Pancreas (tissue), 10 donors: ENCODE data around the gene TGM2. TPM values are rescaled to one million over a fixed set of nuclear protein-coding genes. Genes with fewer than 3 reads are reported as not detected.
A peak's percentile ranks its signal among the peaks of the same experiment; 100 is the strongest.

ENCODE experiments used
- ATAC-seq, 4 donors: fragments of 200-7000 bp; cut with Tn5 transposase; one replicate each; pipeline versions ENCODE4 v1.8.0 to v1.9.1; 2020; ENCODE audit warnings: mild to moderate bottlenecking in 4 of 4, moderate library complexity in 4 of 4
- DNase-seq, 6 donors: peaks; one replicate each; pipeline ENCODE4 v3.0.0-alpha.2; 2020
- FAIRE-seq: peaks from 2 replicates; lab custom pipeline; 2012; peaks lifted over from hg19 to GRCh38; lab: Jason Lieb, UNC
- H3K27ac ChIP-seq, 4 donors: fragments of 200-600 bp; sonication (generic); 1 replicate in 3 of 4; 2 replicates in 1 of 4; pipeline versions ENCODE4 v1.5.0 to v1.8.0; 2020
- H3K27me3 ChIP-seq, 4 donors: fragments of 200-600 bp; one replicate each; pipeline ENCODE4 v1.8.0; 2021
- H3K36me3 ChIP-seq, 3 donors: fragments of 200-600 bp; sonication (generic) in 1 of 3; one replicate each; pipeline versions ENCODE4 v1.5.0 to v1.8.0; 2020 to 2021
- H3K4me1 ChIP-seq, 3 donors: fragments of 200-600 bp; one replicate each; pipeline ENCODE4 v1.8.0; 2021
- H3K4me3 ChIP-seq, 4 donors: fragments of 200-600 bp; sonication (generic) in 2 of 4; one replicate each; pipeline versions ENCODE4 v1.5.0 to v1.8.0; 2020 to 2021
- H3K9me3 ChIP-seq, 4 donors: fragments of 200-600 bp; one replicate each; pipeline ENCODE4 v1.8.0; 2021
- CTCF ChIP-seq, 4 donors: fragments of 200-600 bp; sonication (generic) in 3 of 4; IDR thresholded peaks; one replicate each; pipeline versions ENCODE4 v1.5.0 to v1.8.0; 2021; ENCODE audit warnings: antibody characterized with exemption in 4 of 4
- WGBS, 2 donors: extraction: QIAGEN DNeasy Blood & Tissue Kit; methylation state at CpG; one replicate each; pipeline ENCODE4 v1.1.7; 2013; 5-methylcytosine and 5-hydroxymethylcytosine counted together
- intact Hi-C, 3 donors: fragments of 100-400 bp; cut with DNase I; formaldehyde crosslinking; loops; one replicate each; pipeline versions ENCODE4 v1.11.1 to v1.14.2; 2022
- polyA plus RNA-seq, 2 donors: library from polyadenylated mRNA; stranded (reverse); fragments of 200-250 nt; gene quantifications; one replicate each; pipeline ENCODE4 v1.2.3, GENCODE V29; 2013
- total RNA-seq, 6 donors: library from RNA; stranded (reverse); fragmentation: NEBNext Ultra II Directional in 4 of 6; extraction: Animal tissue kit (Norgen Biotek cat#: 25700) in 4 of 6; gene quantifications; one replicate each; pipeline versions ENCODE4 v1.2.1 to v1.2.4, GENCODE V29; 2021 to 2023
- donor health status: healthy with polysubstance abuse.
- donor health status: DM: no; HTN: no; CAD: no; lungs with moderate emphysema.
- donor health status: DM: no; HTN: no; CAD: no.
- donor health status: control.
- donor health status: control.
- donor health status: Bipolar disorder and iron deficiency.
- donor health status: DM: yes; HTN: yes; CAD: no.
- donor health status: DM: no; HTN: no; CAD: no.
- donor health status: DM: no; HTN: no; CAD: no.
- donor health status: DM: yes; HTN: yes; CAD: no.

TGM2 gene
- total and polyA plus RNA-seq, 8 donors: 3.7 to 92.6 (median 10.8) TPM

GRCh38 chr20:38146628-38147027 lies 18.4 kb downstream of the TGM2 start:
- H3K36me3 ChIP-seq: no peaks in the 10 kb centered on the region
- H3K27ac ChIP-seq: no peak overlapping the region
- peaks cover 6 to 36% (median 20%) of the 10 kb centered on the region in 3 donors for H3K4me1 ChIP-seq
- DNase-seq (peak in 1 of 6 donors; percentile 64), FAIRE-seq (no peak), ATAC-seq (no peak)
- no peaks in the 10 kb centered on the region for H3K27me3 ChIP-seq
- H3K9me3 ChIP-seq: no peaks in the 10 kb centered on the region
- no peak for TF ChIP-seq CTCF (IDR thresholded peaks at IDR 0.05)
- intact Hi-C loops: no loop called here
- H3K4me3 ChIP-seq: no peak overlapping the region
- WGBS, 2 donors: 94 to 97% methylated on average over 20 of the region's 20 CpGs

- DNase-seq (no peak), ATAC-seq (no peak), FAIRE-seq (no peak)
- Histone ChIP-seq H3K4me3 (no peak overlapping the region), H3K27ac (no peak overlapping the region), H3K9me3 (no peaks in the 10 kb centered on the region), H3K36me3 (no peaks in the 10 kb centered on the region), H3K4me1 (peaks cover 5 to 31% (median 15%) of the 10 kb centered on the region in 3 donors), H3K27me3 (no peaks in the 10 kb centered on the region)
- TF ChIP-seq CTCF (IDR thresholded peaks at IDR 0.05): no peak
- 84 to 90% methylated on average over 4 of the region's 4 CpGs for WGBS, 2 donors
- intact Hi-C loops: no loop called here
Measured at GRCh38 chr20:38146156-38146555, 18.9 kb downstream of the TGM2 start.

GRCh38 chr20:38145729-38146075 lies 19.4 kb downstream of the TGM2 start:
- FAIRE-seq: no peak
- WGBS, 2 donors: 92 to 95% methylated on average over 4 of the region's 4 CpGs
- intact Hi-C loops: no loop called here

GRCh38 chr20:38144974-38145728 lies 19.9 kb downstream of the TGM2 start:
- WGBS, 2 donors: 85 to 86% methylated on average over 9 of the region's 9 CpGs
- Histone ChIP-seq H3K9me3 (no peaks in the 10 kb centered on the region), H3K4me1 (peaks cover 5 to 27% (median 15%) of the 10 kb centered on the region in 3 donors), H3K4me3 (no peak overlapping the region), H3K36me3 (no peaks in the 10 kb centered on the region), H3K27me3 (no peaks in the 10 kb centered on the region), H3K27ac (peak overlapping the region in 2 of 4 donors; percentile 86 to 87)
- TF ChIP-seq CTCF (IDR thresholded peaks at IDR 0.05): no peak
- no peak for ATAC-seq
- peak in 1 of 6 donors; percentile 13 for DNase-seq
- intact Hi-C loops: no loop called here
- FAIRE-seq: no peak

More at GRCh38 chr20:38145729-38146075, 19.4 kb downstream of the TGM2 start:
- Histone ChIP-seq H3K9me3 (no peaks in the 10 kb centered on the region), H3K4me1 (peaks cover 5 to 27% (median 15%) of the 10 kb centered on the region in 3 donors), H3K27me3 (no peaks in the 10 kb centered on the region), H3K36me3 (no peaks in the 10 kb centered on the region), H3K4me3 (no peak overlapping the region), H3K27ac (no peak overlapping the region)
- TF ChIP-seq CTCF (IDR thresholded peaks at IDR 0.05): no peak
- DNase-seq (no peak), ATAC-seq (no peak)

GRCh38 chr20:38144598-38144973 lies 20.5 kb downstream of the TGM2 start:
- Histone ChIP-seq H3K36me3 (no peaks in the 10 kb centered on the region), H3K27me3 (no peaks in the 10 kb centered on the region), H3K27ac (peak overlapping the region in 3 of 4 donors; percentile 18 to 87 (median 86)), H3K9me3 (no peaks in the 10 kb centered on the region), H3K4me1 (peaks cover 5 to 27% (median 15%) of the 10 kb centered on the region in 3 donors), H3K4me3 (no peak overlapping the region)
- WGBS, 2 donors: 94 to 97% methylated on average over 5 of the region's 5 CpGs
- FAIRE-seq (no peak), ATAC-seq (no peak), DNase-seq (peak in 1 of 6 donors; percentile 31)
- TF ChIP-seq CTCF (IDR thresholded peaks at IDR 0.05): no peak
- intact Hi-C loops: no loop called here
